Stomach (tissue), 9 donors: ENCODE measurements around the gene APOLD1. TPM values are rescaled to one million over a fixed set of nuclear protein-coding genes. Genes with fewer than 3 reads are reported as not detected.
"Not testable (repeated sequence)": the region's sequence is repeated elsewhere in the genome, so short reads cannot be mapped to it uniquely, and the experiment has no call there.

Experiments used
- DNase-seq, 2 donors: peaks; one replicate each; pipeline versions ENCODE4 v3.0.0 to v3.0.0-alpha.2; 2013 to 2019
- H3K27ac ChIP-seq, 5 donors: fragments of 200-600 bp in 4 of 5; sonication (generic) in 4 of 5; one replicate each; pipeline ENCODE4 v1.5.1; 2013 to 2019; ENCODE audit warnings: mild to moderate bottlenecking in 1 of 5, moderate library complexity in 1 of 5
- H3K27me3 ChIP-seq, 3 donors: fragments of 200-600 bp; sonication (generic); one replicate each; pipeline ENCODE4 v1.5.1; 2017 to 2019; ENCODE audit warnings: mixed run types in 1 of 3
- H3K36me3 ChIP-seq, 4 donors: fragments of 200-600 bp; sonication (generic); 1 replicate in 3 of 4; 2 replicates in 1 of 4; pipeline ENCODE4 v1.5.1; 2016 to 2019
- H3K4me1 ChIP-seq, 4 donors: fragments of 200-600 bp; sonication (generic); one replicate each; pipeline ENCODE4 v1.5.1; 2016 to 2019
- H3K4me3 ChIP-seq, 4 donors: fragments of 200-600 bp; sonication (generic) in 3 of 4; one replicate each; pipeline ENCODE4 v1.5.1; 2016 to 2019; ENCODE audit warnings: mild to moderate bottlenecking in 1 of 4
- H3K9me3 ChIP-seq, 4 donors: fragments of 200-600 bp; sonication (generic); one replicate each; pipeline ENCODE4 v1.5.1; 2016 to 2019
- EP300 ChIP-seq: sonication (generic); formaldehyde crosslinking; IDR thresholded peaks from one replicate; pipeline ENCODE4 v1.6.1; 2017; ENCODE audit warnings: antibody characterized with exemption
- POLR2A ChIP-seq, 4 donors: fragments of 450-650 bp; IDR thresholded peaks; one replicate each; pipeline ENCODE4 v1.6.1; 2016; ENCODE audit warnings: antibody characterized with exemption in 4 of 4, control low read depth in 2 of 4, mild to moderate bottlenecking in 1 of 4, moderate library complexity in 1 of 4
- POLR2AphosphoS5 ChIP-seq, 3 donors: sonication (generic); formaldehyde crosslinking; IDR thresholded peaks; one replicate each; pipeline ENCODE4 v1.6.1; 2016; ENCODE audit warnings: antibody characterized with exemption in 3 of 3
- WGBS, 5 donors: extraction: QIAGEN DNeasy Blood & Tissue Kit in 3 of 5; methylation state at CpG; one replicate each; pipeline versions ENCODE4 v1.1.5 to v1.1.7; 2013 to 2018; 5-methylcytosine and 5-hydroxymethylcytosine counted together
- intact Hi-C: fragments of 100-400 bp; cut with DNase I; formaldehyde crosslinking; loops from one replicate; pipeline ENCODE4 v1.15.1; 2023; ENCODE audit warnings: low total_unique reads
- polyA plus RNA-seq, 3 donors: library from polyadenylated mRNA; stranded (reverse); fragments of 200-250 nt; gene quantifications; one replicate each; pipeline ENCODE4 v1.2.3, GENCODE V29; 2013
- total RNA-seq, 5 donors: library from RNA; depleted of rRNA; stranded (reverse); fragments of >200 nt; gene quantifications; one replicate each; pipeline versions ENCODE4 v1.1.0 to v1.2.3, GENCODE V29; 2014 to 2016
- TF ChIP-seq, protein P1 (sequence below), 7 experiments: fragments of 450-650 bp in 4 of 7; fragments of 200-600 bp in 3 of 7; sonication (generic) in 3 of 7; IDR thresholded peaks; one replicate each; pipeline ENCODE4 v1.5.1; 2016 to 2019; ENCODE audit warnings: antibody characterized with exemption in 7 of 7, control low read depth in 2 of 7, mild to moderate bottlenecking in 1 of 7
- donor health status: healthy with polysubstance abuse.
- donor health status: Bipolar disorder and iron deficiency.
- donor health status: healthy.

APOLD1 gene
- total and polyA plus RNA-seq, 8 donors: 0.29 to 119 (median 7.7) TPM

DNA sequence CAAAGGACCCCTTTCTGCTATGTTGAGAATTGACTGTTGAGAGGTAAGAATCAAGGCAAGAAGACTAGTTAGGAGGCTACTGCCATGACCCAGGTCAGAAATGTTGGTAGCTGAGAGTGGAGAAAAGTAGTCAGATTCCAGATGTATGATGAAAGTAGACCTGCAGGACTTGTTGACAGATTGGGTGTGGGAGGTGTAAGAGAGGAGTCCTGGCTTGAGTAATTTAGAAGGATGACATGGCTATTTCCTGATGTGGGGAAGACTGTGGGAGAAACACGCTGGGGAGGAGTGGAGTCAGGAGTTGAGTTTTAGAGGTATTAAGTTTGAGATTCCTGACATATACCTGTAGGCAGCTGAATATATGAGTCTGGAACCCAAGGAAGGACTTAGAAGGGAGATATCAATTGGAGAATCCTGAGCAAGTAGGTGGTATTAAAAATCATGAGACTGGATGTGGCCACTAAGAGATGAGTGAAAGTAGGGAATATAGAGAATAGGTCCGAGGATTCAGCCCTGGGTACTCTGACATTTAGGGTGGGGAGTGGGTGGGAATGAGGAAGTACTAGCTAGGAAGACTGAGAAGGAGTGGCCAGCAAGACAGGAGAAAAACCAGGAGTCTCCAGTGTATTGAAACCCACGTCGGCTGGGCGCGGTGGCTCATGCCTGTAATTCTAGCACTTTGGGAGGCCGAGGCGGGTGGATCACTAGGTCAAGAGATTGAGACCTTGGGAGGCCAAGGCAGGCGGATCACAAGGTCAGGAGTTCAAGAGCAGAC, 15.1 kb downstream of the APOLD1 start:
- Histone ChIP-seq H3K9me3 (no peaks in the 10 kb centered on the region), H3K36me3 (no peaks in the 10 kb centered on the region), H3K4me3 (no peak overlapping the region), H3K4me1 (peaks cover 0 to 13% (median 8%) of the 10 kb centered on the region in 4 donors), H3K27me3 (no peaks in the 10 kb centered on the region), H3K27ac (peak overlapping the region in 3 of 5 donors; percentile 20 to 32 (median 29))
- 81 to 92% (median 85%) methylated on average over 9 of the region's 9 CpGs for WGBS, 5 donors
- TF ChIP-seq, protein P1, sequence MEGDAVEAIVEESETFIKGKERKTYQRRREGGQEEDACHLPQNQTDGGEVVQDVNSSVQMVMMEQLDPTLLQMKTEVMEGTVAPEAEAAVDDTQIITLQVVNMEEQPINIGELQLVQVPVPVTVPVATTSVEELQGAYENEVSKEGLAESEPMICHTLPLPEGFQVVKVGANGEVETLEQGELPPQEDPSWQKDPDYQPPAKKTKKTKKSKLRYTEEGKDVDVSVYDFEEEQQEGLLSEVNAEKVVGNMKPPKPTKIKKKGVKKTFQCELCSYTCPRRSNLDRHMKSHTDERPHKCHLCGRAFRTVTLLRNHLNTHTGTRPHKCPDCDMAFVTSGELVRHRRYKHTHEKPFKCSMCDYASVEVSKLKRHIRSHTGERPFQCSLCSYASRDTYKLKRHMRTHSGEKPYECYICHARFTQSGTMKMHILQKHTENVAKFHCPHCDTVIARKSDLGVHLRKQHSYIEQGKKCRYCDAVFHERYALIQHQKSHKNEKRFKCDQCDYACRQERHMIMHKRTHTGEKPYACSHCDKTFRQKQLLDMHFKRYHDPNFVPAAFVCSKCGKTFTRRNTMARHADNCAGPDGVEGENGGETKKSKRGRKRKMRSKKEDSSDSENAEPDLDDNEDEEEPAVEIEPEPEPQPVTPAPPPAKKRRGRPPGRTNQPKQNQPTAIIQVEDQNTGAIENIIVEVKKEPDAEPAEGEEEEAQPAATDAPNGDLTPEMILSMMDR (IDR thresholded peaks at IDR 0.05): no peak
- TF ChIP-seq POLR2AphosphoS5 (IDR thresholded peaks at IDR 0.05): peak in 1 of 3 donors; percentile 36
- DNase-seq: no peak
- intact Hi-C loops: no loop called here

DNA sequence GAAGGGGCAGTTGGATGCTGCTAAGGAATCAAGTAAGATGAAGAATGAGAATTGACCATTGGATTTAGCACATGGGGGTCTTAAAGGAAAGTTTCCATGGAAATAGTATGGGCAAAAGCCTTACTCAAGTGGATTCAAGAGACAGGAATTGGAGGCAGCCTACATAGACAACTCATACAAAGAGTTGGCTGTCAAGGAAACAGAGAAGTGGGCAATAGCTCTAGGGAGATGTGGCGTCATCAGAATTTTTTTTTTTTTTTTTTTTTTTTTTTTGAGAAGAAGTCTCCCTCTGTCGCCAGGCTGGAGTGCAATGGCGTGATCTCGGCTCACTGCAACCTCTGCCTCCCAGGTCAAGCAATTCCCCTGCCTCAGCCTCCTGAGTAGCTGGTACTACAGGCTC, 16.2 kb downstream of the APOLD1 start:
- H3K4me3 ChIP-seq, intact Hi-C loops, H3K36me3 ChIP-seq, H3K27me3 ChIP-seq, DNase-seq, H3K9me3 ChIP-seq: not testable (repeated sequence)
- WGBS, 5 donors: 83 to 99% (median 94%) methylated on average over 4 of the region's 4 CpGs
- Histone ChIP-seq H3K4me1 (peaks cover 0 to 13% (median 8%) of the 10 kb centered on the region in 4 donors), H3K27ac (peak overlapping the region in 1 of 5 donors; percentile 87)

DNA sequence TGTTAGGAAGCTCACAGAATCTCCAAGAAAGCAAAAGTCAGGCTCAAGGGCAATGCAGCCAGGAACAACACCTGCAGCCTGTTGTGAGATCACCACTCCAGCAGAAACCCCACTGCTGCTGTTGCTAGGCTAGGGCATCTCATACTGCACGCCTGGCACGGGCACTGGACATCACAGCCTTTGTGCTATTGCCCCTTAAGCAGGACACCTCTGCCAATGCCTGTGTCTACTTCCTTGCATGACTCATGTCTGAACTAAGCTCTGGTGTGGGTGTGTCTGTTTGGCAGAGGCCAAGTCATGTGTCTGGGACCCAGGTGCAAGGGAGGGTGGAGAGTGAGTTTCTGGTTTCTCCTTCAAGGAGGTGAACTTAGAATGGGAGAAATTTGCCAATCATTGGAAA, 17.7 kb downstream of the APOLD1 start:
- Histone ChIP-seq H3K27ac (peak overlapping the region; percentile 65 to 87 (median 78)), H3K4me1 (peaks cover 0 to 26% (median 10%) of the 10 kb centered on the region in 4 donors), H3K36me3 (no peaks in the 10 kb centered on the region), H3K27me3 (no peaks in the 10 kb centered on the region), H3K9me3 (no peaks in the 10 kb centered on the region), H3K4me3 (no peak overlapping the region)
- peak; percentile 87 to 95 for DNase-seq
- 17 to 42% (median 27%) methylated on average over 2 of the region's 2 CpGs for WGBS, 5 donors
- TF ChIP-seq POLR2AphosphoS5 (IDR thresholded peaks at IDR 0.05): peak in 2 of 3 donors; percentile 87 to 94
- no peak for TF ChIP-seq POLR2A (IDR thresholded peaks at IDR 0.05)
- intact Hi-C loops: no loop called here

DNA sequence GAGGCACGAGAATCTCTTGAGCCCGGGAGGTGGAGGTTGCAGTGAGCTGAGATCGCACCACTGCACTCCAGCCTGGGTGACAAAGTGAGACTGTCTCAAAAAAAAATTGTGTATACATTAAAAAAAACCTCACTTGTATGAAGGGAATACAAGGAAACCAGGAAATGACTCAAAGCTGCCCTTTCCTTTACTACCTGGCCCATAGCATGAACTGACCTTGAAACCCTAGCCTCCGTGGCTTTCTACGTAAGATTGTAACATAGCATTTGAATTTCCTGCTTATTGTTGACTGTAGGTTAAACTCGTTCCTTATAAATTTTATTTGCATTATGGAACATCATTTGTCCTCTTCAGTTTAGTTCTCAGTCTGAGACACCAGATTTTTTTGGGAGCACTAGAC, 18.6 kb downstream of the APOLD1 start:
- Histone ChIP-seq H3K27me3 (no peaks in the 10 kb centered on the region), H3K9me3 (no peaks in the 10 kb centered on the region), H3K4me1 (peaks cover 0 to 34% (median 10%) of the 10 kb centered on the region in 4 donors), H3K27ac (peak overlapping the region; percentile 74 to 94 (median 83)), H3K4me3 (no peak overlapping the region), H3K36me3 (no peaks in the 10 kb centered on the region)
- intact Hi-C loops: no loop called here
- TF ChIP-seq POLR2AphosphoS5 (IDR thresholded peaks at IDR 0.05) (no peak), POLR2A (IDR thresholded peaks at IDR 0.05) (no peak), EP300 (no peak)
- TF ChIP-seq, protein P1 (IDR thresholded peaks at IDR 0.05): no peak
- peak in 1 of 2 donors; percentile 86 for DNase-seq
- WGBS, 5 donors: 43 to 66% (median 50%) methylated on average over 6 of the region's 6 CpGs

DNA sequence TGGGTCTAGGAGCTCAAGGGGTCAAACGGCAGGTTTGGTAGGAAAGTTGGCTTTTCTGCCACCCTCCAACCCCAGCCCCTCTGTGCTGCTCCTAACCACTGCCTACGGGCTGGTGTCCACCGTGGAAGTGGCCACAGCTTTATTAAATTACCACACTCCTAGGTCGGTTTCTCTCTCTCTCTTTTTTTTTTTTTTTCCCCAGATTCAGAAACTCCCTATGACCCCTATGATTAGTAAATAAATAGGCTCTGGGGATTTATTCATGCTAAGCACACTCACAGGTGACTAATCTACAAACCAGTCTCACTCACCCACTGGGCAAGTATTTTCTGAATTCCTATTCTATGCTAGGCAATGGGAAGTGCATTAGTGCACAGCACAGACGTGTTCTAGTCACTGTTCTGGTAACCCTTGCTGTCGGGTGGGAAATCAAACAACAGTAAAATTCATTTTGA, 19.0 kb downstream of the APOLD1 start:
- WGBS, 5 donors: 42 to 55% (median 50%) methylated on average over 6 of the region's 6 CpGs
- TF ChIP-seq POLR2A (IDR thresholded peaks at IDR 0.05) (no peak), POLR2AphosphoS5 (IDR thresholded peaks at IDR 0.05) (peak in 2 of 3 donors; percentile 45 to 61)
- no peaks in the 10 kb centered on the region for H3K27me3 ChIP-seq
- peak overlapping the region; percentile 74 to 94 (median 83) for H3K27ac ChIP-seq
- peaks cover 0 to 38% (median 10%) of the 10 kb centered on the region in 4 donors for H3K4me1 ChIP-seq
- no peak overlapping the region for H3K4me3 ChIP-seq
- H3K36me3 ChIP-seq: no peaks in the 10 kb centered on the region
- intact Hi-C loops: no loop called here
- no peaks in the 10 kb centered on the region for H3K9me3 ChIP-seq
- peak in 1 of 2 donors; percentile 72 for DNase-seq
